HTR-8/SVneo (cell line): ENCODE data around the gene DHRS7B.
"Not testable (repeated sequence)": the region's sequence is repeated elsewhere in the genome, so short reads cannot be mapped to it uniquely, and the experiment has no call there.

Experiments used
- DNase-seq: peaks from one replicate; pipeline ENCODE4 v3.0.0; 2011; ENCODE audit warnings: low spot score, mixed read lengths; ENCODE audit not compliant: insufficient read length
- FAIRE-seq: peaks from 2 replicates; lab custom pipeline; 2011; peaks lifted over from hg19 to GRCh38; lab: Jason Lieb, UNC

Gene DHRS7B

GRCh38 chr17:21126645-21127508 lies at the start of gene DHRS7B:
Gene DHRS7B, plus strand, starts transcription at chr17:21126964. Its CDS starts 8 bp downstream, at chr17:21126972.
- DNase-seq (peak; percentile 100), FAIRE-seq (peak; percentile 100)

DNA sequence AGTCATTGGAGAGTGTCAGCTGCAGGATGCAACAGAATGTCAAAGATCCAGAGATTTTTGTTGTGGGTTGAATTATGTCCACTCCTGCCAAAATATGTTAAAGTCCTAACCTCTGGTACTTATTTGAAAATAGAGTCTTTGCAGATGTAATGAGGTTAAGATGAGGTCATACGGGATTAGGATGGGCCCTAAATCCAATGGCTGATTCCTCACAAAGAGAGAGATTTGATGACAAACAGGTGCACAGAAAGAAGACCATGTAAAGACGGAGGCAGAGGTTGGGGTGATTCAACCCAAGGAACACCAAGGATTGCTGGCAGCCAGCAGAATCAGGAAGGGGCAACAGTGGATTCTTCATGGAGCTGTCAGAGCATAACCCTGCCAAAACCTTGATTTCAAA lies 49.5 kb upstream of the DHRS7B start:
- FAIRE-seq, result peak; percentile 74
- DNase-seq, result no peak

DNA sequence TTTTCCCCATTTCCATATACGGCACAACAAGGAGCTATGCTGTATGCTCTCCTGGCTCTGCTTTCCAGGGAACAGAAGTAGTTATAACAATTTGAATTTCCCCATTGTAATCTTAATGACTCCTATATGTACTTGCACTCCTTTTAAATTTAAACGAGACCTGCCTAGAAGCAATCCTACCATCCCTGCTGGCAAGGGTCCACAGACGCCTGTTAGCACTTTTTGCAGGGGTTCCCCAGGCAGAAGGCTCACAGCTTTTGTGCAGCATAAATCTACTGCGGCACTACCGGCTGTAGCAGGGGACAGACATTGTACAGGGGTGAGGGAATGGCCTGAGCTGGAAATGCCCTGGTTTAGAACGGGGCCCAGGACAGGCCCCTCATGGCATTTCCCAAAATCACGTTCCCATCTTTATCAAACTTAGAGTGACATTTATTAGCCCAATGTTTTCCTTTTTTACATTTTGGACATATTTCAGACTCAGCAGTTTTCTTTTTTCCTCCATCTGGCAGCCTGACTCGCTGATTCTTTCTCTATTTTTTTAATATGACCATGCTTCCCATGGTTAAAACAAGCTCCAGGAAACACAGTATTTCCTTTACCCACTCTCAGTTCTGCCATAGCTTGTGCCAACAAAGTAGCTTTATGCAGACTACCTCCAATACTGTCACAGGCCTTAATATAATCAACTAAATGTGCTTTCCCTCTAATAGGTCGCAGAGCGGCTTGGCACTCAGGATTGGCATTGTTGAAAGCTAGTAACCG lies 48.6 kb upstream of the DHRS7B start:
- no peak for DNase-seq
- no peak for FAIRE-seq

- DNase-seq, result no peak
- no peak for FAIRE-seq
Observed at GRCh38 chr17:21079196-21079595, 47.6 kb upstream of the DHRS7B start.

DNA sequence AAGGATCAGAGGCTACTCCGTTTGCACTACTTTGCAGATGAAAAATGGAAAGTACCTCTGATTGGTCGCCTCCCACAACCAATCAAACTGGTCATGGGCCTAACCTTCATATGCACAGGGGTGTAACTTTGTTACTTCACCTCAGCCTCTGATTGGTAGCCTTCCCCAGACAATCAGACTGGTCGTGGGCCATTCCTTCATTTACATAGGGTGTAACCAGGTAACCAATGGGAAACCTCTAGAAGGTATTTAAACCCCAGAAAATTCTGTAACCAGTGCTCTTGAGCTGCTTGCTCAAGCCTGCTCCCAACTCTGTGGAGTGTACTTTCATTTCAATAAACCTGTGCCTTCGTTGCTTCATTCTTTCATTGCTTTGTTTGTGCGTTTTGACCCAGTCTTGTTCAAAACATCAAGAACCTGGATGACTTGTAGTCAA lies 44.7 kb upstream of the DHRS7B start:
- DNase-seq, result no peak
- peak; percentile 77 for FAIRE-seq

DNA sequence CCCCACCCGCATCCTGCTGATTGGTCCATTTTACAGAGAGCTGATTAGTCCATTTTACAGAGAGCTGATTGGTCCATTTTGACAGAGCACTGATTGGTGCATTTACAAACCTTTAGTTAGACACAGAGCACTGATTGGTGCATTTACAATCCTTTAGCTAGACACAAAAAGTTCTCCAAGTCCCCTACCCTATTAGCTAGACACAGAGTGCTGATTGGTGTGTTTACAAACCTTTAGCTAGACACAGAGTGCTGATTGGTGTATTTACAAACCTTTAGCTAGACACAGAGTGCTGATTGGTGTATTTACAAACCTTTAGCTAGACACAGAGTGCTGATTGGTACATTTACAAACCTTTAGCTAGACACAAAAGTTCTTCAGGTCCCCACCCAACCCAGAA lies 41.5 kb upstream of the DHRS7B start:
- not testable (repeated sequence) for DNase-seq, FAIRE-seq

- DNase-seq, result no peak
- FAIRE-seq, result no peak
Observed at GRCh38 chr17:21085707-21086106, 41.1 kb upstream of the DHRS7B start.

GRCh38 chr17:21089145-21089544 lies 37.6 kb upstream of the DHRS7B start:
- no peak for DNase-seq
- peak; percentile 57 for FAIRE-seq

DNA sequence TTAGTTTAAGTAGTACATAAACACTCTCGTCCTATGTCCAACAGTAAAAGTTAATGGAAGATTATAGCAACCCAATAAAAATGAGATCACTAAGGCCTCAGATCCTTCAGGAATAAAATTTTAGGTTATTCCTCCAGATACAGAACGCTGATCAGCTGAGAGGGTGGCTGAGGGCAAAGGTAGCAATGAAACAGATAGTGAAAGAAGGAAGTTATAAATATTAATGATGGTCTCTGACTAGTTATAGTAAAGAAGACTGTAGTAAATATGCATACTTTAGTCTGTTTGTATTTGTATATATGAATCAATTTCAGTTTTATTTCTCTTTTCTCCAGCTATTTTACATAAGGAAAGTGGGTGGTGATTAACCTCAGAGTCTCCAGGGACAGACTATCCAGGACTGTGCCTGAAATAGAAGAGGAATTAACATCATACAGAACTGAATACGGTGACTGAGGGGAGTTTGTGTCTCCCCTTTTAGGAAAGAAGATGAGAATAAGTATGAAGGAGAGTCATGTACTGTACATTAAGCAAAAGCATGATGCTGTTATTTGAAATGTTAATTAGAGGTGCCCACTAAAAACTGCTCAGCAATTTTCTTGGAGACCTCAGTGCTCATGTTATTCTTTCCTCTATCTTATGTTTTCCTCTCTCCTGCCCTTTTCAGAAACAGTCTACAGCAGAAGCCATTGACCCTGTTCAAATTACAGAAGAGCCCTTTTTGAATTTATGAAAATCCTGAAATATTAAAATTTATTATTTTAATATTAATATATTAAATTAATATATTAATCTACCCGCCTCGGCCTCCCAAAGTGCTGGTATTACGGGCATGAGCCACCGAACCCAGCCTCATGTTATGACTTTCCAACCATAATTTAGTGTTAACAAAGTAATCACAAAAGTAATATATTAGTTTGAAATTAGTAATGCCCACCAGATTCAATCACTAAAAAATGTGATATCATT lies 36.5 kb upstream of the DHRS7B start:
- peak; percentile 63 for FAIRE-seq

DNA sequence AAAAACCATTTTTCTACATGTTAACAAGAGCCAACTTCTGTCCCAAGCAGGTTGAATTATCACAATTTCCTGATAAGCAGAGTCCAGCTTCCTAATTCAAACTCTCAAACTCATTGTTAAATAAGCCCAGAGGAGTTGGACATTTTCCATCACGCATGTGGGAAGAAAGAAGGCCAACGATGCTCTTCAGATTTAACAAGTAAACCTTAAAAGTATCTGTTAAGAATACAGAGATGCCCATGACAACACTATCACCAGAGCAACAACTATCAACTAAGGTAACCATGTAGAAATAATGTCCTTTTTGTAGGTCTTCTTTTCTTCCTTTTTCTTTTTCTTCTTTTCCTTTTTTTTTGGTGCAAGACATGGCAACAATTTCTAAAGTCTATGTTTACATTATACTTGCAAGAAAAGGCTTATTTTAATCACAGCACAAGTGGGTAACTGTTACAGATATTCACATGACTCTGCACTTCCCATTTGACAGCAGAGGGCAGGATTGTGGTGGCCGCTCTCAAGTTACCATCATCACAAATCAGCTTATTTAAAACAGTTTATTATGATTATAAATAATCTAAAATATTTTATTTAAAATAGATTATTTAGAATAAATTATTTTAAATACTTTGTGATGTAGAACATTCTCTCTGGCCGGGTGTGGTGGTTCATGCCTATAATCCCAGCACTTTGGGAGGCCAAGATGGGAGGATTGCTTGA lies 35.7 kb upstream of the DHRS7B start:
- DNase-seq (no peak), FAIRE-seq (peak; percentile 42)

More for the DNA sequence above, 36.5 kb upstream of the DHRS7B start:
- no peak for DNase-seq

DNA sequence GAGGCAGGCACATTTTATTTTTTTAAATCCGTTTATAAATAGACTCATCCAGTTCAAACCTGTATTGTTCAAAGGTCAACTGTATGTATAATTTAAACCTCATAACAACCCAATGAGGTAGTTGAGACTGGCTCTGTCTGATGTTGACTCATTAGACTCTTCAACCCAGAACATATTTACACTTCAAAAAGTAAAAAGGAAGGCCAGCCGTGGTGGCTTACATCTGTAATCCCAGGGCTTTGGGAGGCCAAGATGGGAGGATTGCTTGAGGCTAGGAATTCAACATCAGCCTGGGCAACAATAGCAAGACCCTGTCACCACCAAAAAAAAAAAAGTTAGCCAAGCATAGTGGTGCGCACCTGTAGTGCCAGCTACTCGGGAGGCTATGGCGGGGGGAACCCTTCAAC lies 32.5 kb upstream of the DHRS7B start:
- FAIRE-seq, result no peak

GRCh38 chr17:21095735-21096134 lies 31.0 kb upstream of the DHRS7B start:
- FAIRE-seq (no peak), DNase-seq (no peak)

More for the DNA sequence above, 32.5 kb upstream of the DHRS7B start:
- no peak for DNase-seq

- FAIRE-seq, result peak; percentile 38
- DNase-seq, result no peak
Observed at GRCh38 chr17:21096874-21097273, 29.9 kb upstream of the DHRS7B start.

- FAIRE-seq (peak; percentile 86), DNase-seq (peak; percentile 100)
Observed at GRCh38 chr17:21098934-21099689, 27.7 kb upstream of the DHRS7B start.

GRCh38 chr17:21100636-21101035 lies 26.1 kb upstream of the DHRS7B start:
- DNase-seq (no peak), FAIRE-seq (peak; percentile 66)

DNA sequence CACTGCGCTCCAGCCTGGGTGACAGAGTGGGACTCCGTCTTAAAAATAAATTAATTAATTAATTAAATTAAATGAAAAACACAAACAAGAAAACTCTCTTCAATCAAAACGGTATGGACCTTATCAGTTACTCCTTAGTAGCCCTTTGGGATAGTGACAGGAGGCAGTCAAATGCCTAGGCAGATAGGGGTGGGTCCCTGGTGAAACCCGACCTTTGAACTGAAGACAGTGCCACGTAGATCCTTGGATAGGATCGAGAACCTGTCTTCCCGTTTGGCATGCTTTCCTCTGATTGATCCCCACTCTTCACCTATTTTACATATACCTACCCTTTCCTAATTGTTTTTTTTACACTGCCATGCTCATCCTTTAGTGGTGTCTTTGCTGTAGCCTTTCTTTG lies 22.2 kb upstream of the DHRS7B start:
- DNase-seq, result no peak
- no peak for FAIRE-seq

- DNase-seq (no peak), FAIRE-seq (no peak)
Observed at GRCh38 chr17:21105064-21105894, 21.5 kb upstream of the DHRS7B start.

GRCh38 chr17:21106316-21106715 lies 20.4 kb upstream of the DHRS7B start:
- DNase-seq (no peak), FAIRE-seq (no peak)
